Neural cell (in vitro differentiated cells): Measurements from ENCODE around the gene LAMB4. TPM values are rescaled to one million over a fixed set of nuclear protein-coding genes. Genes with fewer than 3 reads are reported as not detected.

ENCODE experiments used
- H2AFZ ChIP-seq: fragments of 200-600, 300-800 bp; sonication (generic), shearing (Covaris generic); 2 replicates; pipeline ENCODE4 v1.6.0; 2014; ENCODE audit warnings: low read depth, mild to moderate bottlenecking, antibody characterized with exemption, low read length, moderate library complexity
- H3F3A ChIP-seq: fragments of 200-600 bp; shearing (Covaris generic); 2 replicates; pipeline ENCODE4 v1.6.1; 2016; ENCODE audit warnings: mild to moderate bottlenecking, moderate library complexity, mixed read lengths, antibody characterized with exemption, low read length; ENCODE audit not compliant: insufficient read depth, poor library complexity, severe bottlenecking
- H3K27ac ChIP-seq: fragments of 200-600, 300-800 bp; sonication (generic), shearing (Covaris generic); 2 replicates; pipeline ENCODE4 v1.5.1; 2014; ENCODE audit warnings: mild to moderate bottlenecking, low read length, moderate library complexity
- H3K27me3 ChIP-seq: fragments of 300-800, 200-600 bp; sonication (generic), shearing (Covaris generic); 2 replicates; pipeline ENCODE4 v1.6.0; 2014; ENCODE audit warnings: mild to moderate bottlenecking, low read depth, low read length, moderate library complexity; ENCODE audit not compliant: insufficient read depth
- H3K36me3 ChIP-seq: fragments of 300-800, 200-600 bp; sonication (generic), shearing (Covaris generic); 2 replicates; pipeline ENCODE4 v1.5.1; 2014; ENCODE audit warnings: mild to moderate bottlenecking, antibody characterized with exemption, low read length, moderate library complexity; ENCODE audit not compliant: insufficient read depth
- H3K4me2 ChIP-seq: fragments of 300-800, 200-600 bp; sonication (generic), shearing (Covaris generic); 2 replicates; pipeline ENCODE4 v1.6.0; 2014; ENCODE audit warnings: mild to moderate bottlenecking, low read length
- H3K4me3 ChIP-seq: fragments of 300-800, 200-600 bp; sonication (generic), shearing (Covaris generic); 2 replicates; pipeline ENCODE4 v1.5.1; 2014; ENCODE audit warnings: mild to moderate bottlenecking, low read length, moderate library complexity
- H3K79me2 ChIP-seq: fragments of 200-600 bp; shearing (Covaris generic); replicated peaks from 2 replicates; pipeline ENCODE4 v1.6.0; 2014; ENCODE audit warnings: mild to moderate bottlenecking, low read length, moderate library complexity; ENCODE audit not compliant: insufficient read depth
- H3K9ac ChIP-seq: fragments of 300-800, 200-600 bp; sonication (generic), shearing (Covaris generic); 2 replicates; pipeline ENCODE4 v1.6.1; 2016; ENCODE audit warnings: mild to moderate bottlenecking, low read length, mixed read lengths
- H3K9me2 ChIP-seq: fragments of 200-600 bp; shearing (Covaris generic); 2 replicates; pipeline ENCODE4 v1.6.1; 2016; ENCODE audit warnings: mild to moderate bottlenecking, low read length, mixed read lengths; ENCODE audit not compliant: insufficient read depth
- H3K9me3 ChIP-seq: fragments of 200-600, 300-800 bp; sonication (generic), shearing (Covaris generic); 2 replicates; pipeline ENCODE4 v1.6.1; 2016; ENCODE audit warnings: mild to moderate bottlenecking, mixed run types, low read length, moderate library complexity, mixed read lengths
- H4K20me1 ChIP-seq: fragments of 200-600 bp; shearing (Covaris generic); 2 replicates; pipeline ENCODE4 v1.6.1; 2016; ENCODE audit warnings: mild to moderate bottlenecking, mixed run types; ENCODE audit not compliant: insufficient read depth
- EP300 ChIP-seq: fragments of 450-650 bp; conservative IDR thresholded peaks from 2 replicates; pipeline ENCODE4 v1.6.1; 2014; ENCODE audit warnings: antibody characterized with exemption, mild to moderate bottlenecking, moderate library complexity; ENCODE audit not compliant: poor library complexity, severe bottlenecking
- EZH2 ChIP-seq: fragments of 200-600, 300-800 bp; shearing (Covaris generic), sonication (generic); IDR thresholded peaks from 2 replicates; pipeline ENCODE4 v1.6.1; 2014; ENCODE audit warnings: antibody characterized with exemption, low read length, borderline replicate concordance, mild to moderate bottlenecking; ENCODE audit not compliant: insufficient read depth, poor library complexity, severe bottlenecking
- MXI1 ChIP-seq: fragments of 450-650 bp; conservative IDR thresholded peaks from 2 replicates; pipeline ENCODE4 v1.6.1; 2014; ENCODE audit warnings: antibody characterized with exemption, mild to moderate bottlenecking; ENCODE audit not compliant: poor library complexity, severe bottlenecking
- POLR2AphosphoS5 ChIP-seq: IDR thresholded peaks from 2 replicates; pipeline ENCODE4 v1.6.1; 2012
- RAD21 ChIP-seq: fragments of 450-650 bp; conservative IDR thresholded peaks from 2 replicates; pipeline ENCODE4 v1.6.1; 2014; ENCODE audit warnings: antibody characterized with exemption, mild to moderate bottlenecking, moderate library complexity
- REST ChIP-seq: IDR thresholded peaks from 2 replicates; pipeline ENCODE4 v1.6.1; 2012; ENCODE audit warnings: borderline replicate concordance
- SMC3 ChIP-seq: fragments of 450-650 bp; conservative IDR thresholded peaks from 2 replicates; pipeline ENCODE4 v1.6.1; 2014; ENCODE audit warnings: antibody characterized with exemption, mild to moderate bottlenecking, moderate library complexity; ENCODE audit not compliant: poor library complexity
- TAF1 ChIP-seq: IDR thresholded peaks from 2 replicates; pipeline ENCODE4 v1.6.1; 2012; ENCODE audit warnings: low read depth
- polyA plus RNA-seq: library from polyadenylated mRNA; depleted of rRNA; stranded (reverse); fragments of >200 nt; gene quantifications from 2 replicates; pipeline ENCODE4 v1.2.3, GENCODE V29; 2014
- TF ChIP-seq, protein P1 (sequence below): fragments of 450-650 bp; IDR thresholded peaks from 2 replicates; pipeline ENCODE4 v1.5.1; 2014; ENCODE audit warnings: antibody characterized with exemption, mild to moderate bottlenecking, moderate library complexity; ENCODE audit not compliant: poor library complexity, severe bottlenecking

Gene LAMB4
- polyA plus RNA-seq, 1 donor from 2014 or later = 0.16 TPM

DNA sequence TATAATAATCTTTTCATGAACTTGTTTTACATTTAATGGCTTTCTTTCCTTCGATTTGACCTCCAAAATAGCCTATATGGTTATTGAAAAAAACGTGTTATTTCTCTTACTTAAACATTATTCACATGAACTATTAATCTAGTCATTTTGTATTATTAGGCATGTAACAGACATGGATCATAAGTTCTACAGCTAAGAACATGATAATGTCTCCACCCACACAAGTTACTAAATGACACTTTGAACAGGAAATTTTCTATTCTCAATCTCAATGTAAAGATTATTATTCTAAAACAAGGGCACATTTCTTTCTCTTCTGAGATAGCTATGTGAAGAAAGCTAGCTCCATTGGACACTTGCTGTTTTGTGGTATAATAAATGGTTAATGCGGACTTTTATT lies 10.0 kb downstream of the LAMB4 start:
- H3K9ac ChIP-seq = no peak overlapping the region
- H4K20me1 ChIP-seq = no peaks in the 10 kb centered on the region
- no peak overlapping the region for H2AFZ ChIP-seq
- TF ChIP-seq REST (no peak), EZH2 (no peak)
- no peaks in the 10 kb centered on the region for H3K36me3 ChIP-seq
- no peaks in the 10 kb centered on the region for H3F3A ChIP-seq
- no peaks in the 10 kb centered on the region for H3K9me3 ChIP-seq
- H3K27me3 ChIP-seq = no peaks in the 10 kb centered on the region
- no peak overlapping the region for H3K4me2 ChIP-seq
- no peak overlapping the region for H3K4me3 ChIP-seq
- no peaks in the 10 kb centered on the region for H3K79me2 ChIP-seq
- H3K9me2 ChIP-seq = no peaks in the 10 kb centered on the region
- no peak overlapping the region for H3K27ac ChIP-seq

- Histone ChIP-seq H3K27ac (no peak overlapping the region), H3K36me3 (no peaks in the 10 kb centered on the region), H2AFZ (no peak overlapping the region), H3F3A (no peaks in the 10 kb centered on the region), H4K20me1 (no peaks in the 10 kb centered on the region), H3K9me3 (no peaks in the 10 kb centered on the region), H3K9me2 (no peaks in the 10 kb centered on the region), H3K9ac (no peak overlapping the region), H3K27me3 (no peaks in the 10 kb centered on the region), H3K4me2 (no peak overlapping the region), H3K4me3 (no peak overlapping the region), H3K79me2 (no peaks in the 10 kb centered on the region)
- TF ChIP-seq, protein P1, sequence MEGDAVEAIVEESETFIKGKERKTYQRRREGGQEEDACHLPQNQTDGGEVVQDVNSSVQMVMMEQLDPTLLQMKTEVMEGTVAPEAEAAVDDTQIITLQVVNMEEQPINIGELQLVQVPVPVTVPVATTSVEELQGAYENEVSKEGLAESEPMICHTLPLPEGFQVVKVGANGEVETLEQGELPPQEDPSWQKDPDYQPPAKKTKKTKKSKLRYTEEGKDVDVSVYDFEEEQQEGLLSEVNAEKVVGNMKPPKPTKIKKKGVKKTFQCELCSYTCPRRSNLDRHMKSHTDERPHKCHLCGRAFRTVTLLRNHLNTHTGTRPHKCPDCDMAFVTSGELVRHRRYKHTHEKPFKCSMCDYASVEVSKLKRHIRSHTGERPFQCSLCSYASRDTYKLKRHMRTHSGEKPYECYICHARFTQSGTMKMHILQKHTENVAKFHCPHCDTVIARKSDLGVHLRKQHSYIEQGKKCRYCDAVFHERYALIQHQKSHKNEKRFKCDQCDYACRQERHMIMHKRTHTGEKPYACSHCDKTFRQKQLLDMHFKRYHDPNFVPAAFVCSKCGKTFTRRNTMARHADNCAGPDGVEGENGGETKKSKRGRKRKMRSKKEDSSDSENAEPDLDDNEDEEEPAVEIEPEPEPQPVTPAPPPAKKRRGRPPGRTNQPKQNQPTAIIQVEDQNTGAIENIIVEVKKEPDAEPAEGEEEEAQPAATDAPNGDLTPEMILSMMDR = no peak
- no peak for TF ChIP-seq TAF1
- no peak for TF ChIP-seq EZH2
- TF ChIP-seq SMC3 = no peak
- TF ChIP-seq EP300 = no peak
- TF ChIP-seq MXI1 = no peak
- no peak for TF ChIP-seq REST
- no peak for TF ChIP-seq RAD21
- no peak for TF ChIP-seq POLR2AphosphoS5
These were observed 11.2 kb downstream of the LAMB4 start for GRCh38 chr7:108118959-108119358.
